Naive thymus-derived CD4-positive, alpha-beta T cell (primary cell): ENCODE measurements around the gene NKX6-2. TPM values are rescaled to one million over a fixed set of nuclear protein-coding genes. Genes with fewer than 3 reads are reported as not detected.

Source experiments
- ATAC-seq: fragments of 150-1000 bp; cut with Tn5 transposase; 2 replicates; pipeline ENCODE4 v1.10.0; 2021; ENCODE audit warnings: mild to moderate bottlenecking, moderate library complexity
- CTCF ChIA-PET: fragments of 350-600 bp; sonication (Branson Sonifier 250); formaldehyde crosslinking; loops from one replicate; lab custom pipeline; 2021; ENCODE audit warnings: antibody characterized with exemption; lab: Charles Lee
- POLR2A ChIA-PET: fragments of 350-600 bp; sonication (Branson Sonifier 250); formaldehyde crosslinking; loops from one replicate; lab custom pipeline; 2021; ENCODE audit warnings: antibody characterized with exemption, inconsistent platforms; lab: Charles Lee
- DNase-seq, 9 donors: peaks; one replicate each; pipeline versions ENCODE4 v3.0.0 to v3.0.0-alpha.2; 2020 to 2022; ENCODE audit warnings: mixed read lengths in 1 of 9
- H3K27ac ChIP-seq: one replicate; pipeline ENCODE4 v1.7.0; 2013; ENCODE audit warnings: mild to moderate bottlenecking, low read depth, low read length, moderate library complexity
- H3K27me3 ChIP-seq, 2 donors: one replicate each; pipeline ENCODE4 v1.7.0; 2013; ENCODE audit warnings: low read length in 2 of 2, mild to moderate bottlenecking in 2 of 2, moderate library complexity in 2 of 2; ENCODE audit not compliant: control insufficient read depth in 2 of 2, insufficient read depth in 2 of 2
- H3K36me3 ChIP-seq, 3 experiments: 1 replicate in 2 of 3; 2 replicates in 1 of 3; pipeline ENCODE4 v1.7.0; 2013; ENCODE audit warnings: low read length in 3 of 3, mild to moderate bottlenecking in 3 of 3, moderate library complexity in 1 of 3; ENCODE audit not compliant: insufficient read depth in 3 of 3, control insufficient read depth in 2 of 3
- H3K4me1 ChIP-seq, 2 donors: one replicate each; pipeline ENCODE4 v1.7.0; 2013; ENCODE audit warnings: low read length in 2 of 2, mild to moderate bottlenecking in 2 of 2, moderate library complexity in 1 of 2; ENCODE audit not compliant: control insufficient read depth in 2 of 2, insufficient read depth in 2 of 2
- H3K4me3 ChIP-seq: 2 replicates; pipeline ENCODE4 v1.7.0; 2013; ENCODE audit warnings: mild to moderate bottlenecking, low read length
- H3K9me3 ChIP-seq, 3 experiments: 1 replicate in 2 of 3; 2 replicates in 1 of 3; pipeline ENCODE4 v1.7.0; 2013; ENCODE audit warnings: low read length in 3 of 3; ENCODE audit not compliant: control insufficient read depth in 2 of 3
- H3K27ac Mint-ChIP-seq, 9 donors: one replicate each; pipeline ENCODE4 v1.8.0; 2020 to 2022; ENCODE audit warnings: mixed read lengths in 9 of 9, mild to moderate bottlenecking in 8 of 9, moderate library complexity in 5 of 9, inconsistent platforms in 2 of 9
- H3K27me3 Mint-ChIP-seq, 5 donors: one replicate each; pipeline ENCODE4 v1.8.0; 2021 to 2022; ENCODE audit warnings: mixed read lengths in 5 of 5, mild to moderate bottlenecking in 1 of 5
- H3K36me3 Mint-ChIP-seq, 5 donors: one replicate each; pipeline ENCODE4 v1.8.0; 2020 to 2022; ENCODE audit warnings: mixed read lengths in 5 of 5, mild to moderate bottlenecking in 3 of 5, inconsistent platforms in 1 of 5
- H3K4me1 Mint-ChIP-seq, 7 donors: one replicate each; pipeline ENCODE4 v1.8.0; 2020 to 2022; ENCODE audit warnings: mixed read lengths in 7 of 7, mild to moderate bottlenecking in 3 of 7, inconsistent platforms in 1 of 7
- H3K4me3 Mint-ChIP-seq, 10 donors: one replicate each; pipeline ENCODE4 v1.8.0; 2020 to 2022; ENCODE audit warnings: mild to moderate bottlenecking in 10 of 10, mixed read lengths in 10 of 10, moderate library complexity in 6 of 10, inconsistent platforms in 2 of 10
- H3K9me3 Mint-ChIP-seq, 11 donors: one replicate each; pipeline ENCODE4 v1.8.0; 2020 to 2022; ENCODE audit warnings: mixed read lengths in 11 of 11, mild to moderate bottlenecking in 4 of 11, inconsistent platforms in 1 of 11, moderate library complexity in 1 of 11
- intact Hi-C, 2 donors: fragments of 100-400 bp; cut with micrococcal nuclease; formaldehyde crosslinking; loops; one replicate each; pipeline ENCODE4 v1.15.1; 2023
- polyA plus RNA-seq, 2 donors: library from polyadenylated mRNA; unstranded; fragments of 300-500 nt; fragmentation: Illumina TruSeq; gene quantifications; one replicate each; pipeline ENCODE4 v1.2.3, GENCODE V29; 2021
- total RNA-seq, 6 experiments: library from RNA in 5 of 6; stranded (reverse) in 5 of 6; gene quantifications; 1 replicate in 5 of 6; 2 replicates in 1 of 6; pipeline ENCODE4 v1.2.3 and lab custom pipeline; 2021 to 2026

NKX6-2 gene
- total RNA-seq (not detected), polyA plus RNA-seq (under 1 TPM in 1 of 2 donors, not detected in 1; 0.80 TPM), total RNA-seq (lab: John Stamatoyannopoulos, UW) (not detected)

- intact Hi-C loops: no loop called here
- ChIA-PET POLR2A (no interaction called here), CTCF (no interaction called here)
- Histone ChIP-seq H3K27ac (no peak within 1 kb of the TSS), H3K36me3 (peaks cover 0 to 10% (median 0%) of the 10 kb centered on the region in 3 experiments), H3K4me3 (no peak within 1 kb of the TSS), H3K4me1 (no peaks in the 10 kb centered on the region), H3K9me3 (no peaks in the 10 kb centered on the region), H3K27me3 (peaks cover 0 to 3% of the 10 kb centered on the region in 2 donors)
- H3K9me3 Mint-ChIP-seq: peaks cover 0 to 9% (median 1%) of the 10 kb centered on the region in 11 donors
- H3K4me3 Mint-ChIP-seq: peak within 1 kb of the TSS in 3 of 10 donors; percentile 21 to 39 (median 25)
- H3K4me1 Mint-ChIP-seq: peaks cover 0 to 9% (median 4%) of the 10 kb centered on the region in 7 donors
- peaks cover 5 to 26% (median 24%) of the 10 kb centered on the region in 5 donors for H3K36me3 Mint-ChIP-seq
- H3K27me3 Mint-ChIP-seq: peaks cover 0 to 33% (median 12%) of the 10 kb centered on the region in 5 donors
- ATAC-seq (no peak), DNase-seq (no peak)
- peak within 1 kb of the TSS in 1 of 9 donors; percentile 42 for H3K27ac Mint-ChIP-seq
Observed at GRCh38 chr10:132785723-132786475, at the start of gene NKX6-2. Gene NKX6-2 (minus strand): TSS chr10:132786147. CDS start chr10:132785948, 199 bp downstream.

GRCh38 chr10:132834891-132835847 lies 49.2 kb upstream of the NKX6-2 start:
- H3K9me3 Mint-ChIP-seq: peaks cover 0 to 6% (median 0%) of the 10 kb centered on the region in 11 donors
- no peaks in the 10 kb centered on the region for H3K36me3 ChIP-seq
- POLR2A ChIA-PET: interaction anchor here (0.6 kb wide), 1 partner anchor 512 kb away, joined by 3 read pairs; no protein-coding TSS in a partner anchor
- ATAC-seq (no peak), DNase-seq (no peak)
- CTCF ChIA-PET: interaction anchor here (0.7 kb wide), 1 partner anchor 714 kb away, joined by 3 read pairs; no protein-coding TSS in a partner anchor
- no peak overlapping the region for H3K27ac Mint-ChIP-seq
- peaks cover 0 to 10% (median 3%) of the 10 kb centered on the region in 5 donors for H3K27me3 Mint-ChIP-seq
- H3K4me3 Mint-ChIP-seq: no peak overlapping the region
- H3K4me1 ChIP-seq: no peaks in the 10 kb centered on the region
- no peaks in the 10 kb centered on the region for H3K9me3 ChIP-seq
- H3K4me3 ChIP-seq: no peak overlapping the region
- intact Hi-C loops: loop anchor here in 1 of 2 donors (5.0 kb wide), 1 partner anchor 287 kb away; no protein-coding TSS in a partner anchor
- no peak overlapping the region for H3K27ac ChIP-seq
- H3K27me3 ChIP-seq: no peaks in the 10 kb centered on the region
- H3K36me3 Mint-ChIP-seq: no peaks in the 10 kb centered on the region
- H3K4me1 Mint-ChIP-seq: no peaks in the 10 kb centered on the region

- ChIA-PET CTCF (no interaction called here), POLR2A (no interaction called here)
- intact Hi-C loops: no loop called here
- H3K27me3 Mint-ChIP-seq: peaks cover 0 to 4% (median 3%) of the 10 kb centered on the region in 5 donors
- no peaks in the 10 kb centered on the region for H3K36me3 Mint-ChIP-seq
- H3K36me3 ChIP-seq: no peaks in the 10 kb centered on the region
- H3K27ac Mint-ChIP-seq: no peak overlapping the region
- no peaks in the 10 kb centered on the region for H3K27me3 ChIP-seq
- peaks cover 0 to 6% (median 0%) of the 10 kb centered on the region in 11 donors for H3K9me3 Mint-ChIP-seq
- ATAC-seq: no peak
- no peaks in the 10 kb centered on the region for H3K9me3 ChIP-seq
- H3K27ac ChIP-seq: no peak overlapping the region
- H3K4me1 ChIP-seq: no peaks in the 10 kb centered on the region
- H3K4me3 ChIP-seq: no peak overlapping the region
- no peak overlapping the region for H3K4me3 Mint-ChIP-seq
- H3K4me1 Mint-ChIP-seq: no peaks in the 10 kb centered on the region
- no peak for DNase-seq
Observed at GRCh38 chr10:132834311-132834761, 48.4 kb upstream of the NKX6-2 start.

GRCh38 chr10:132833421-132834111 lies 47.6 kb upstream of the NKX6-2 start:
- H3K9me3 ChIP-seq: no peaks in the 10 kb centered on the region
- no peak overlapping the region for H3K4me3 ChIP-seq
- no peak for DNase-seq
- H3K36me3 Mint-ChIP-seq: no peaks in the 10 kb centered on the region
- CTCF ChIA-PET: no interaction called here
- peaks cover 0 to 4% (median 3%) of the 10 kb centered on the region in 5 donors for H3K27me3 Mint-ChIP-seq
- peaks cover 0 to 6% (median 0%) of the 10 kb centered on the region in 11 donors for H3K9me3 Mint-ChIP-seq
- no peaks in the 10 kb centered on the region for H3K27me3 ChIP-seq
- ATAC-seq: no peak
- POLR2A ChIA-PET: no interaction called here
- H3K4me1 Mint-ChIP-seq: no peaks in the 10 kb centered on the region
- H3K4me3 Mint-ChIP-seq: no peak overlapping the region
- no peak overlapping the region for H3K27ac ChIP-seq
- no peaks in the 10 kb centered on the region for H3K36me3 ChIP-seq
- H3K4me1 ChIP-seq: no peaks in the 10 kb centered on the region
- intact Hi-C loops: no loop called here
- no peak overlapping the region for H3K27ac Mint-ChIP-seq

- H3K27ac ChIP-seq: no peak overlapping the region
- DNase-seq: no peak
- Mint-ChIP-seq H3K27me3 (peaks cover 0 to 4% (median 3%) of the 10 kb centered on the region in 5 donors), H3K4me1 (no peaks in the 10 kb centered on the region), H3K9me3 (peaks cover 0 to 7% (median 0%) of the 10 kb centered on the region in 11 donors), H3K27ac (no peak overlapping the region), H3K4me3 (no peak overlapping the region), H3K36me3 (no peaks in the 10 kb centered on the region)
- no peaks in the 10 kb centered on the region for H3K36me3 ChIP-seq
- H3K27me3 ChIP-seq: no peaks in the 10 kb centered on the region
- ChIA-PET CTCF (no interaction called here), POLR2A (no interaction called here)
- no peak overlapping the region for H3K4me3 ChIP-seq
- no peaks in the 10 kb centered on the region for H3K9me3 ChIP-seq
- intact Hi-C loops: no loop called here
- H3K4me1 ChIP-seq: no peaks in the 10 kb centered on the region
- ATAC-seq: no peak
Observed at GRCh38 chr10:132832186-132832969, 46.4 kb upstream of the NKX6-2 start.
